Colonic mucosa (tissue), 4 donors: ENCODE data around the gene RDH5. TPM values are rescaled to one million over a fixed set of nuclear protein-coding genes. Genes with fewer than 3 reads are reported as not detected.

Experiments used
- DNase-seq: peaks from one replicate; pipeline ENCODE4 v3.0.0-alpha.2; 2020
- H3K27ac ChIP-seq: fragments of 200-600 bp; one replicate; pipeline ENCODE4 v1.8.0; 2021
- H3K27me3 ChIP-seq: fragments of 200-600 bp; one replicate; pipeline ENCODE4 v1.8.0; 2021
- H3K36me3 ChIP-seq: fragments of 200-600 bp; one replicate; pipeline ENCODE4 v1.8.0; 2021
- H3K4me1 ChIP-seq: fragments of 200-600 bp; one replicate; pipeline ENCODE4 v1.8.0; 2021; ENCODE audit warnings: mild to moderate bottlenecking
- H3K4me3 ChIP-seq: fragments of 200-600 bp; one replicate; pipeline ENCODE4 v1.8.0; 2021
- H3K9ac ChIP-seq, 2 donors: one replicate each; pipeline ENCODE4 v1.7.0; 2013; ENCODE audit warnings: control low read depth in 2 of 2, low read depth in 2 of 2, low read length in 2 of 2
- H3K9me3 ChIP-seq: fragments of 200-600 bp; one replicate; pipeline ENCODE4 v1.8.0; 2021
- intact Hi-C: fragments of 100-400 bp; cut with DNase I; formaldehyde crosslinking; loops from one replicate; pipeline ENCODE4 v1.14.1; 2022
- total RNA-seq, 2 donors: library from RNA; stranded (reverse); fragmentation: NEBNext Ultra II Directional in 1 of 2; extraction: Animal tissue kit (Norgen Biotek cat#: 25700) in 1 of 2; gene quantifications; one replicate each; pipeline ENCODE4 v1.2.1, GENCODE V29; 2021
- TF ChIP-seq, protein P1 (sequence below): fragments of 200-600 bp; IDR thresholded peaks from one replicate; pipeline ENCODE4 v1.8.0; 2022; ENCODE audit warnings: antibody characterized with exemption, mild to moderate bottlenecking
- donor health status: healthy.
- donor health status: DM: no; HTN: no; CAD: no.
- donor health status: DM: no; HTN: no; CAD: no.

The RDH5 gene
- total RNA-seq, 2 donors from 2014 or later: 22.6 to 29.6 TPM

DNA sequence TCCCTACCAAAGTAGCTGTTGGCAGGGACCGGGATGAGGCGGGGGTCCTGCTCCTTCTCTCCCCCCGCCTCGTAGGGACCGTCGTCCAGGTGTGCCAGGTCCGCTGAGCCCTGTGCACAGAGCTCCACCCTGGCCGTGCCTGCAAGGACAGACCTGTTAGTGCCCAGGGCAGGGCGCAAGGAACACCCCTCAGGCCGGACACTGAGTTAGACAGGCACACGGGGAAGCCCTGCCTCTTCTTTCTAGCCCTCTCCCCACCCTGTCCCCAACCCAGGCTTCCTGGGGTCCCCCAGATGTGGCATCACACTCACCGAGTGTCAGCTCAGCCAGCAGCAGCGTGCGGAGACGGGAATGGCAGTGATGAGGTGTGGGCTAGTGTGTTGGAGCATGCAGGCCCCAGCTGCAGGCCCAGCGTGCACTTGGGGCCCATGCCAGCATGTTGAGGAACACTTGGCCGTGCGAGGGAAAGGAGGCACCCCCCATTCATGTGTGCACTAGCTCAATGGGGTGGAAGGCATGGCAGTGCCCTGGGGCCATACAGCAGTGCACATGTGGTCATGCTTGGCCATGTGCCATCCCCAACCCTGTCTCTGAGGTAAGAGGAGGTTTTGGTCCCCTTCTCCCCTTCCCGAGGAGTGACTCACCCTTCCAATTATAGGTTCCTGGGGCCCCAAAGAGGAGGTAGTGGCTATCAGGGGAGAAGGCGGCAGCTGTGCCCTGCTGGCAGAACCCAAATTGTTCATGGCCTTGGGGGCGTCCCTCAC, 19.8 kb upstream of the RDH5 start:
- intact Hi-C loops: no loop called here
- no peaks in the 10 kb centered on the region for H3K9me3 ChIP-seq
- no peak overlapping the region for H3K9ac ChIP-seq
- H3K4me1 ChIP-seq: no peaks in the 10 kb centered on the region
- no peak overlapping the region for H3K27ac ChIP-seq
- no peaks in the 10 kb centered on the region for H3K36me3 ChIP-seq
- TF ChIP-seq, protein P1, sequence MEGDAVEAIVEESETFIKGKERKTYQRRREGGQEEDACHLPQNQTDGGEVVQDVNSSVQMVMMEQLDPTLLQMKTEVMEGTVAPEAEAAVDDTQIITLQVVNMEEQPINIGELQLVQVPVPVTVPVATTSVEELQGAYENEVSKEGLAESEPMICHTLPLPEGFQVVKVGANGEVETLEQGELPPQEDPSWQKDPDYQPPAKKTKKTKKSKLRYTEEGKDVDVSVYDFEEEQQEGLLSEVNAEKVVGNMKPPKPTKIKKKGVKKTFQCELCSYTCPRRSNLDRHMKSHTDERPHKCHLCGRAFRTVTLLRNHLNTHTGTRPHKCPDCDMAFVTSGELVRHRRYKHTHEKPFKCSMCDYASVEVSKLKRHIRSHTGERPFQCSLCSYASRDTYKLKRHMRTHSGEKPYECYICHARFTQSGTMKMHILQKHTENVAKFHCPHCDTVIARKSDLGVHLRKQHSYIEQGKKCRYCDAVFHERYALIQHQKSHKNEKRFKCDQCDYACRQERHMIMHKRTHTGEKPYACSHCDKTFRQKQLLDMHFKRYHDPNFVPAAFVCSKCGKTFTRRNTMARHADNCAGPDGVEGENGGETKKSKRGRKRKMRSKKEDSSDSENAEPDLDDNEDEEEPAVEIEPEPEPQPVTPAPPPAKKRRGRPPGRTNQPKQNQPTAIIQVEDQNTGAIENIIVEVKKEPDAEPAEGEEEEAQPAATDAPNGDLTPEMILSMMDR: no peak
- H3K4me3 ChIP-seq: no peak overlapping the region
- DNase-seq: no peak
- no peaks in the 10 kb centered on the region for H3K27me3 ChIP-seq

DNA sequence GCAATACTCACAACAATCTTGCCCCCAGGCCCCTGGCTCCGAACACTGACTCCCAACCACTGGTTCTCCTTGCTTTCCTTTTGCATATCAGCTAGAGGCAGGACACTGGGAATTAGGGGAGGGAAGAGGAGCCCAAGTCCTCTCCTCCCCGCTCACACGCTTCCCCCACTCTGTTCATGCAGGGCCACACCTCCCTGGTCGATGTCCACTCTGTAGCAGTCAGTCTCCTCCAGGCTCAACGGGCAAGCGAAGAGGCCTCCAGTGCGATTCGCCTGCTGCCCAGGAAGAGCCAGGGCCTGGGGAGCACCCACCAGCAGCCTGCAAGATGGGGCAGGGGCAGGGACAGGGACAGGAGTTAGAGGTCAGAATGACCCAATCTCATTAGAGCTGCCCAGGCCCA, 17.3 kb upstream of the RDH5 start:
- intact Hi-C loops: no loop called here
- no peak for DNase-seq
- Histone ChIP-seq H3K9ac (no peak overlapping the region), H3K27ac (no peak overlapping the region), H3K4me3 (no peak overlapping the region), H3K9me3 (no peaks in the 10 kb centered on the region), H3K36me3 (no peaks in the 10 kb centered on the region), H3K27me3 (no peaks in the 10 kb centered on the region), H3K4me1 (no peaks in the 10 kb centered on the region)
- TF ChIP-seq, protein P1: no peak

DNA sequence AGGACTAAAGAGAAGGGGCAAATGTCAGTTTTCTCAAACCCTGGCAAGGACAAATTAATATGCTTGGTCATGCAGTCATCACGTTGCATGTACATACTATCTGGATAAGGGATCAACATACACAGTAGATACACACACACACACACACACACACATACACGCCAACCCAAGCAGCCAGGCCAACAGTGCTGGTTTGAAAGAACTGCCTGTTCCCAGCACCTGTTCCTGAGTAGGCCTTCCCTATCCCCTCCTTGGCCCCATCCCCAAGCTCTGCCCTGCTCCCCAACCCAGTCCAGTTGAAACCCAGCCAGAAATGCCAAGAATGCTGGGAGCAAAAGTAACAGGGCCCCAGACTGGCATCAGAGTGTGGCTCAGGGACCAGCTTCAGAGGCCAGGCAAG, 16.9 kb upstream of the RDH5 start:
- Histone ChIP-seq H3K27ac (no peak overlapping the region), H3K27me3 (no peaks in the 10 kb centered on the region), H3K4me3 (no peak overlapping the region), H3K9ac (no peak overlapping the region), H3K4me1 (no peaks in the 10 kb centered on the region), H3K9me3 (no peaks in the 10 kb centered on the region), H3K36me3 (no peaks in the 10 kb centered on the region)
- no peak for DNase-seq
- intact Hi-C loops: no loop called here
- TF ChIP-seq, protein P1: no peak

DNA sequence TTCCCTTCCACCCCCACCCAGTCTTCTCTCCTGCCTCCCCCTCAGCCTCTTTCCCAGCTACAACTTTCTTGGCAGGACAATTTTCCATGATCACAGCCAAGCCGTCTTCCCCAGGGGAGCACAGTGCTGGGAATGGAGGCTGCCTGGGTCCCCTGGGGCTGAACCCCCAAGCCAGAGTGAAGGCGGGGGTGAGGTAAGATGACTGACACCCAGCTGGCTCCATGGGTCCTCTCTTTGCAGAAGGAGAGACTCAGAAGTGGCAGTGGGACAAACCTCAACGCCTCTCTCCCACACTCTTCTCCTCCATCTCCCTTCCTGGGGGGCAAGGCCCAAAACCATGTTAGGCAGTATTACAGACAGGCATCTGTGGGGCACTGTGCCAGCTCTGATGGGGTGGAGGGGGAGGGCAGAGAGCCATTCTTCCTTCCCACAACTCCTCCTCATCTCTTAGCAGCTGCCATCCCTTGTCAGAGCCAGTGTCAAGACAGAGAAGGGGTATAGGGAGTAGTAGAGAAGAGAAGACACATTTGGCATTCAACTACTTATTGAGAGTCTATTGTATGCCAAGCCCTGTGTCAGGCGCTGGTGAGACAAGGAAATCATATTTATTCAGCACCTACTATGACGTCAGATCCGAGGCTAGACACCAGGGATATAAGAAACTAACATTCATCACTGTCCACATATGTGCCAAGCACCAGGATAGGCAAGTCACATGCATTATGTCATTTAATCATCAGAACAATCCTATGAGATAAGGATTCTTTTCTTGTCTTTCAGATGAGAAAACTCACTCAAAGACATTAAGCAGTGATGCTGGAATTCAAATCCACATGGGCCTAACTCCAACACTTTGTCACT, 16.1 kb upstream of the RDH5 start:
- Histone ChIP-seq H3K27ac (no peak overlapping the region), H3K9ac (no peak overlapping the region), H3K27me3 (no peaks in the 10 kb centered on the region), H3K4me3 (no peak overlapping the region), H3K9me3 (no peaks in the 10 kb centered on the region), H3K4me1 (no peaks in the 10 kb centered on the region), H3K36me3 (no peaks in the 10 kb centered on the region)
- TF ChIP-seq, protein P1: no peak
- intact Hi-C loops: no loop called here
- no peak for DNase-seq

DNA sequence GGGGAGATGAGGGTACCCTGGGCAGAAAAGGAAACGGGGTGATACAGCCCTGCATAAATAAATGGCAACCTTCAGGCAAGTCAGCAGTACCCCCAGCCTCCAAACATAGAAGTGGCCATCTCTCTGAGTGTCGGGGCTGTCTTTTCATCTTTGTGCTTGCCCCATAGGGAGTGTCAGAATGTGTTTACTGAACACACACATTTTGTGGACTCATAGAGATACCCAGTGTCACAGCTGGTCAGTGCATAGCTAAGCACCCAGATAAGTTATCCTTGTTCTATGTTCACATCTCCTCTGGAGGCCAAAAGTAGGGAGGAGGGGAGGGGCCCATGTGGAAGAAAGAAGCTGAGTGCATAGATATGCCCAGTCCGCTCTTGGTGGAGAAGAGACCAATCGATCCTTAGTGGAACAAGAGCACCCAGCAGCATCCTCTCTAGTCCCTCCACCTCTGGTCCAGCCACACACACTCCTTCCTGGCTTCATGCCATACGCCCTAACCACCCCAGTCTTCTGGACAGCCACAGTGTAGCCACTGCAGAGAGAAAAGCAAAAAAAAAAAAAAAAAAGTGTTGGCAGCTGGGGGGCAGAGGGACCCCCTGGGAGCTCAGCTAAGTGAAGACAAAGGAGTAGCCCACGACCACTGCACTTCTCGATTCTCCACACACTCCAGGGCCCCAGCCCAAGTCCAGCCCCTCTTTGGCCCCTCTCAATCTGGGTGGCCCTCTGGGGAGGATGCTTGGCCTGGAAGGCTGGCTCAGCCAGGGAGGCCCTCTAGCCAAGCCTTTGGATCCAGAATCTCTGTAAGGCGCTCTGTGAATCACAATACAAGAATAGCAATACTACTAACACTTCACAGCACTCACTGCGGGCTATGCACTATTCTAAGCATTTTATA, 15.1 kb upstream of the RDH5 start:
- intact Hi-C loops: no loop called here
- TF ChIP-seq, protein P1: no peak
- Histone ChIP-seq H3K4me3 (no peak overlapping the region), H3K9me3 (no peaks in the 10 kb centered on the region), H3K36me3 (no peaks in the 10 kb centered on the region), H3K27me3 (no peaks in the 10 kb centered on the region), H3K9ac (no peak overlapping the region), H3K4me1 (no peaks in the 10 kb centered on the region), H3K27ac (no peak overlapping the region)
- DNase-seq: no peak
